HEK293 (cell line): ENCODE data around the gene TLDC2.

Experiments
- CTCF ChIA-PET: fragments of 350-600 bp; formaldehyde crosslinking; extraction: SDS; loops from one replicate; lab custom pipeline; 2021; ENCODE audit warnings: antibody characterized with exemption; lab: Yijun Ruan, JAX
- POLR2A ChIA-PET: fragments of 300-600 bp; formaldehyde crosslinking; extraction: SDS; loops from one replicate; lab custom pipeline; 2020; ENCODE audit warnings: antibody characterized with exemption, inconsistent platforms; lab: Yijun Ruan, JAX
- H3K27ac ChIP-seq: fragments of 200-500 bp; sonication (Bioruptor generic); 2 replicates; pipeline ENCODE4 v1.5.1; 2014; ENCODE audit warnings: low read depth, low read length, control low read depth, inconsistent platforms; ENCODE audit errors: extremely low read depth
- H3K36me3 ChIP-seq, 2 experiments: fragments of 200-500 bp in 1 of 2; sonication (Bioruptor generic) in 1 of 2; 1 replicate in 1 of 2; 2 replicates in 1 of 2; pipeline ENCODE4 v1.5.1; 2014 to 2017; ENCODE audit warnings: inconsistent platforms in 2 of 2, low read length in 2 of 2; ENCODE audit not compliant: control insufficient read depth in 2 of 2, insufficient read depth in 1 of 2
- H3K4me1 ChIP-seq: fragments of 200-500 bp; sonication (Bioruptor generic); 2 replicates; pipeline ENCODE4 v1.5.1; 2014; ENCODE audit warnings: mild to moderate bottlenecking, low read length, inconsistent platforms; ENCODE audit not compliant: control insufficient read depth, insufficient read depth
- H3K4me3 ChIP-seq: 2 replicates; pipeline ENCODE4 v1.5.1; 2011; ENCODE audit warnings: low read depth, mild to moderate bottlenecking, control low read depth, low read length, moderate library complexity
- H3K9me3 ChIP-seq: fragments of 200-500 bp; sonication (Bioruptor generic); 2 replicates; pipeline ENCODE4 v1.5.1; 2014; ENCODE audit warnings: low read depth, low read length, inconsistent platforms; ENCODE audit not compliant: control insufficient read depth, insufficient read depth
- HIC1 ChIP-seq: fragments of 450-650 bp; formaldehyde crosslinking; IDR thresholded peaks from 2 replicates; pipeline ENCODE4 v1.5.1; 2016; ENCODE audit warnings: missing biosample characterization, missing genetic modification characterization
- KLF1 ChIP-seq: fragments of 450-650 bp; formaldehyde crosslinking; IDR thresholded peaks from 2 replicates; pipeline ENCODE4 v1.5.1; 2016; ENCODE audit warnings: missing biosample characterization, missing genetic modification characterization
- KLF10 ChIP-seq: fragments of 450-650 bp; IDR thresholded peaks from 2 replicates; pipeline ENCODE4 v1.5.1; 2018; ENCODE audit warnings: missing biosample characterization, mild to moderate bottlenecking, missing genetic modification characterization
- PRDM1 ChIP-seq: fragments of 450-650 bp; formaldehyde crosslinking; IDR thresholded peaks from 2 replicates; pipeline ENCODE4; 2016; ENCODE audit warnings: missing biosample characterization, missing genetic modification characterization
- SCRT1 ChIP-seq: fragments of 450-650 bp; formaldehyde crosslinking; IDR thresholded peaks from 2 replicates; pipeline ENCODE4 v1.5.1; 2016; ENCODE audit warnings: missing biosample characterization, missing genetic modification characterization, borderline replicate concordance
- SP2 ChIP-seq: fragments of 450-650 bp; formaldehyde crosslinking; IDR thresholded peaks from 2 replicates; pipeline ENCODE4 v1.5.1; 2016; ENCODE audit warnings: missing biosample characterization, missing genetic modification characterization
- ZFHX2 ChIP-seq: fragments of 450-650 bp; formaldehyde crosslinking; conservative IDR thresholded peaks from 2 replicates; pipeline ENCODE4 v1.5.1; 2016; ENCODE audit warnings: missing biosample characterization, missing genetic modification characterization
- ZFP37 ChIP-seq: fragments of 450-650 bp; formaldehyde crosslinking; IDR thresholded peaks from 2 replicates; pipeline ENCODE4 v1.5.1; 2016; ENCODE audit warnings: missing biosample characterization, missing genetic modification characterization
- ZIC2 ChIP-seq: fragments of 450-650 bp; formaldehyde crosslinking; IDR thresholded peaks from 2 replicates; pipeline ENCODE4 v1.5.1; 2016; ENCODE audit warnings: missing biosample characterization, missing genetic modification characterization
- ZNF133 ChIP-seq: fragments of 450-650 bp; formaldehyde crosslinking; IDR thresholded peaks from 2 replicates; pipeline ENCODE4 v1.5.1; 2016; ENCODE audit warnings: missing biosample characterization, missing genetic modification characterization
- ZNF16 ChIP-seq: fragments of 450-650 bp; formaldehyde crosslinking; IDR thresholded peaks from 2 replicates; pipeline ENCODE4 v1.5.1; 2016; ENCODE audit warnings: low read depth, missing biosample characterization, missing genetic modification characterization
- ZNF19 ChIP-seq: fragments of 450-650 bp; formaldehyde crosslinking; IDR thresholded peaks from 2 replicates; pipeline ENCODE4; 2016; ENCODE audit warnings: missing biosample characterization, missing genetic modification characterization, low read depth
- ZNF223 ChIP-seq: fragments of 450-650 bp; formaldehyde crosslinking; IDR thresholded peaks from 2 replicates; pipeline ENCODE4 v1.5.1; 2016; ENCODE audit warnings: missing biosample characterization, missing genetic modification characterization
- ZNF302 ChIP-seq: fragments of 450-650 bp; formaldehyde crosslinking; IDR thresholded peaks from 2 replicates; pipeline ENCODE4 v1.5.1; 2016; ENCODE audit warnings: missing biosample characterization, missing genetic modification characterization, low read depth
- ZNF335 ChIP-seq: fragments of 450-650 bp; formaldehyde crosslinking; conservative IDR thresholded peaks from 2 replicates; pipeline ENCODE4 v1.5.1; 2016; ENCODE audit warnings: missing biosample characterization, missing genetic modification characterization
- ZNF404 ChIP-seq: fragments of 450-650 bp; formaldehyde crosslinking; IDR thresholded peaks from 2 replicates; pipeline ENCODE4 v1.5.1; 2017; ENCODE audit warnings: missing biosample characterization, missing genetic modification characterization
- ZNF473 ChIP-seq: fragments of 450-650 bp; formaldehyde crosslinking; IDR thresholded peaks from 2 replicates; pipeline ENCODE4 v1.5.1; 2017; ENCODE audit warnings: missing biosample characterization, missing genetic modification characterization
- ZNF529 ChIP-seq: fragments of 450-650 bp; formaldehyde crosslinking; IDR thresholded peaks from 2 replicates; pipeline ENCODE4 v1.5.1; 2017; ENCODE audit warnings: missing genetic modification characterization, missing biosample characterization; ENCODE audit not compliant: insufficient replicate concordance
- ZNF560 ChIP-seq: fragments of 450-650 bp; formaldehyde crosslinking; IDR thresholded peaks from 2 replicates; pipeline ENCODE4 v1.5.1; 2017; ENCODE audit warnings: missing biosample characterization, missing genetic modification characterization, borderline replicate concordance
- ZNF600 ChIP-seq: fragments of 450-650 bp; formaldehyde crosslinking; IDR thresholded peaks from 2 replicates; pipeline ENCODE4 v1.5.1; 2016; ENCODE audit warnings: missing biosample characterization, missing genetic modification characterization
- ZNF704 ChIP-seq: fragments of 450-650 bp; formaldehyde crosslinking; IDR thresholded peaks from 2 replicates; pipeline ENCODE4 v1.5.1; 2016; ENCODE audit warnings: missing biosample characterization, missing genetic modification characterization
- ZNF768 ChIP-seq: fragments of 450-650 bp; formaldehyde crosslinking; IDR thresholded peaks from 2 replicates; pipeline ENCODE4 v1.5.1; 2018; ENCODE audit warnings: missing biosample characterization, mild to moderate bottlenecking, missing genetic modification characterization
- ZSCAN18 ChIP-seq: fragments of 450-650 bp; formaldehyde crosslinking; IDR thresholded peaks from 2 replicates; pipeline ENCODE4 v1.5.1; 2016; ENCODE audit warnings: missing biosample characterization, missing genetic modification characterization
- TF ChIP-seq, protein P1 (sequence below): fragments of 450-650 bp; formaldehyde crosslinking; IDR thresholded peaks from 2 replicates; pipeline ENCODE4 v1.5.1; 2016; ENCODE audit warnings: missing biosample characterization, missing genetic modification characterization

Gene TLDC2

GRCh38 chr20:36865076-36865860 lies 10.7 kb upstream of the TLDC2 start (continued):
- TF ChIP-seq, protein P1, sequence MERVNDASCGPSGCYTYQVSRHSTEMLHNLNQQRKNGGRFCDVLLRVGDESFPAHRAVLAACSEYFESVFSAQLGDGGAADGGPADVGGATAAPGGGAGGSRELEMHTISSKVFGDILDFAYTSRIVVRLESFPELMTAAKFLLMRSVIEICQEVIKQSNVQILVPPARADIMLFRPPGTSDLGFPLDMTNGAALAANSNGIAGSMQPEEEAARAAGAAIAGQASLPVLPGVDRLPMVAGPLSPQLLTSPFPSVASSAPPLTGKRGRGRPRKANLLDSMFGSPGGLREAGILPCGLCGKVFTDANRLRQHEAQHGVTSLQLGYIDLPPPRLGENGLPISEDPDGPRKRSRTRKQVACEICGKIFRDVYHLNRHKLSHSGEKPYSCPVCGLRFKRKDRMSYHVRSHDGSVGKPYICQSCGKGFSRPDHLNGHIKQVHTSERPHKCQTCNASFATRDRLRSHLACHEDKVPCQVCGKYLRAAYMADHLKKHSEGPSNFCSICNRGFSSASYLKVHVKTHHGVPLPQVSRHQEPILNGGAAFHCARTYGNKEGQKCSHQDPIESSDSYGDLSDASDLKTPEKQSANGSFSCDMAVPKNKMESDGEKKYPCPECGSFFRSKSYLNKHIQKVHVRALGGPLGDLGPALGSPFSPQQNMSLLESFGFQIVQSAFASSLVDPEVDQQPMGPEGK (tag by site-specific recombination) = 0 out of 2 replicates have a peak, but pooled peaks have one; percentile 34
- TF ChIP-seq KLF10 (tag by site-specific recombination) (no peak), ZNF335 (tag by site-specific recombination) (no peak), SP2 (no peak), ZNF133 (tag by site-specific recombination) (no peak), ZNF404 (tag by site-specific recombination) (no peak), ZNF529 (no peak), ZNF560 (tag by site-specific recombination) (no peak), ZFHX2 (tag by site-specific recombination) (0 out of 2 replicates have a peak, but pooled peaks have one; percentile 14), ZIC2 (tag by site-specific recombination) (peak; percentile 50; the same call in 1 of the 2 replicates), SCRT1 (tag by site-specific recombination) (no peak), ZSCAN18 (tag by site-specific recombination) (no peak), ZNF19 (no peak), ZNF302 (tag by site-specific recombination) (no peak), ZNF768 (no peak), ZFP37 (no peak), ZNF473 (no peak), ZNF704 (tag by site-specific recombination) (no peak), ZNF223 (tag by site-specific recombination) (peak; percentile 49; the same call in 1 of the 2 replicates), HIC1 (tag by site-specific recombination) (peak; percentile 50; the same call in 1 of the 2 replicates), PRDM1 (tag by site-specific recombination) (peak; percentile 47; the same call in 1 of the 2 replicates)
- TF ChIP-seq, all 188 proteins: peak for 8

GRCh38 chr20:36865861-36866149 lies 10.1 kb upstream of the TLDC2 start:
- Histone ChIP-seq H3K4me1 (peaks cover 6% of the 10 kb centered on the region; the same call in 1 of the 2 replicates), H3K27ac (no peak overlapping the region), H3K9me3 (no peaks in the 10 kb centered on the region), H3K4me3 (no peak overlapping the region), H3K36me3 (peaks cover 0 to 2% of the 10 kb centered on the region in 2 experiments; a peak in 1 of 3 replicates)
- TF ChIP-seq ZNF16 (tag by site-specific recombination) = no peak
- TF ChIP-seq KLF1 = no peak
- peak; percentile 59; the same call in 1 of the 2 replicates for TF ChIP-seq ZNF600 (tag by site-specific recombination)
- CTCF ChIA-PET = interaction anchor here (2.1 kb wide), 2 partner anchors 21 to 57 kb away, joined by 8 to 14 read pairs; no protein-coding TSS in a partner anchor
- POLR2A ChIA-PET = interaction anchor here (3.8 kb wide), 1 partner anchor 30 kb away, joined by 17 read pairs; no protein-coding TSS in a partner anchor
